PC-9 (cell line): ENCODE measurements around the gene NKAIN2. TPM values are rescaled to one million over a fixed set of nuclear protein-coding genes. Genes with fewer than 3 reads are reported as not detected.

Experiments
- BruUV-seq: library from RNA; stranded (reverse); fragments of 400-500 nt; replicated peaks from 2 replicates; lab custom pipeline; 2021; lab: Mats Ljungman, UMichigan
- CTCF ChIA-PET: fragments of 300-600 bp; sonication (Branson Sonifier 250); formaldehyde crosslinking; loops from one replicate; lab custom pipeline; 2022; ENCODE audit warnings: antibody characterized with exemption; lab: Charles Lee
- POLR2A ChIA-PET: fragments of 300-600 bp; sonication (Branson Sonifier 250); formaldehyde crosslinking; loops from one replicate; lab custom pipeline; 2022; ENCODE audit warnings: antibody characterized with exemption; ENCODE audit not compliant: unreplicated experiment; lab: Charles Lee
- DNase-seq, 2 experiments: peaks; one replicate each; pipeline versions ENCODE4 v3.0.0 to v3.0.0-alpha.2; 2015 to 2022; ENCODE audit warnings: mixed read lengths in 1 of 2
- H2AFZ ChIP-seq: fragments of 200-600 bp; sonication (generic); 2 replicates; pipeline ENCODE4 v1.8.1; 2017; ENCODE audit warnings: antibody characterized with exemption
- H3F3A ChIP-seq: fragments of 200-600 bp; sonication (generic); 2 replicates; pipeline ENCODE4 v1.8.1; 2017; ENCODE audit warnings: antibody characterized with exemption, mild to moderate bottlenecking, low read depth; ENCODE audit not compliant: insufficient read depth
- H3K27ac ChIP-seq: fragments of 200-600 bp; sonication (generic); 2 replicates; pipeline ENCODE4 v1.6.1; 2016; ENCODE audit warnings: mixed run types
- H3K27me3 ChIP-seq: fragments of 200-600 bp; sonication (generic); 2 replicates; pipeline ENCODE4 v1.6.1; 2016; ENCODE audit warnings: low read depth, mixed run types; ENCODE audit not compliant: insufficient read depth
- H3K36me3 ChIP-seq: fragments of 200-600 bp; sonication (generic); 2 replicates; pipeline ENCODE4 v1.6.1; 2016; ENCODE audit warnings: low read depth, mixed run types
- H3K4me1 ChIP-seq: fragments of 200-600 bp; sonication (generic); replicated peaks from 2 replicates; pipeline ENCODE4 v1.6.1; 2016; ENCODE audit warnings: mixed run types; ENCODE audit not compliant: insufficient read depth
- H3K4me2 ChIP-seq: fragments of 200-600 bp; sonication (generic); 2 replicates; pipeline ENCODE4 v1.6.1; 2017; ENCODE audit warnings: mixed run types
- H3K4me3 ChIP-seq: fragments of 200-600 bp; sonication (generic); 2 replicates; pipeline ENCODE4 v1.6.1; 2016; ENCODE audit warnings: mixed run types
- H3K79me2 ChIP-seq: fragments of 200-600 bp; sonication (generic); 2 replicates; pipeline ENCODE4 v1.6.1; 2017; ENCODE audit warnings: low read depth, mixed run types
- H3K9me2 ChIP-seq: fragments of 200-600 bp; sonication (generic); 2 replicates; pipeline ENCODE4 v1.8.1; 2017; ENCODE audit warnings: mild to moderate bottlenecking; ENCODE audit not compliant: insufficient read depth
- H3K9me3 ChIP-seq: fragments of 200-600 bp; sonication (generic); 2 replicates; pipeline ENCODE4 v1.8.1; 2016; ENCODE audit warnings: low read depth; ENCODE audit not compliant: insufficient read depth
- H4K20me1 ChIP-seq: fragments of 200-600 bp; sonication (generic); 2 replicates; pipeline ENCODE4 v1.8.1; 2017; ENCODE audit not compliant: insufficient read depth
- EZH2 ChIP-seq: fragments of 200-600 bp; sonication (generic); IDR thresholded peaks from 2 replicates; pipeline ENCODE4 v1.8.0; 2017; ENCODE audit warnings: antibody characterized with exemption, low read depth
- intact Hi-C: fragments of 100-400 bp; cut with micrococcal nuclease; formaldehyde crosslinking; loops from one replicate; pipeline ENCODE4 v1.10.0; 2022; ENCODE audit not compliant: unreplicated experiment
- total RNA-seq: library from RNA; stranded (reverse); gene quantifications from 2 replicates; pipeline ENCODE4 v1.2.3, GENCODE V29; 2021
- TF ChIP-seq, protein P1 (sequence below): fragments of 200-600 bp; sonication (generic); conservative IDR thresholded peaks from 2 replicates; pipeline ENCODE4 v1.6.1; 2017; ENCODE audit warnings: mixed run types, antibody characterized with exemption, mild to moderate bottlenecking, moderate library complexity

NKAIN2 gene
- total RNA-seq, 1 experiment from 2014 or later, result not detected

DNA sequence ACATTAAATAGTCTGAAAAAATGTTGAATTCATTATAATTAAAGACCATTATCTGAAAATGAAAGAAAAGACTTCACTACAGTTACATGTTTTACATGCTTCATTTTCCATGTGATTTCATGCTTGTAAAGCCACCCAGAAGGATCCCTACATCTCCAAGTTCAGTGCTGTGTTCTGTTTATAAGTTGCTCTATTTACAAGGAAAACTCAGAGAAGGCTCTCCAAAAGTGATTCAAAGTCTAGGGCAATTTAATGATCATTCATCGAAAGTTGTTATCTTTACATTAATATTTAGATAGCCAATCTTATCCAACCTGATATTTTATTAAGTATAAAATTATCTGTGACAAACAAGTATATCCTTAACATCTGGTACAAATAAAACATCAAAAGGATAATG is 663.7 kb downstream of the NKAIN2 start:
- no TSS peak for BruUV-seq
- Histone ChIP-seq H3K36me3 (no peaks in the 10 kb centered on the region), H3F3A (no peaks in the 10 kb centered on the region), H4K20me1 (no peaks in the 10 kb centered on the region), H3K27ac (no peak overlapping the region), H3K4me1 (no peaks in the 10 kb centered on the region), H2AFZ (no peak overlapping the region), H3K4me2 (no peak overlapping the region), H3K79me2 (no peaks in the 10 kb centered on the region), H3K27me3 (no peaks in the 10 kb centered on the region), H3K9me2 (no peaks in the 10 kb centered on the region), H3K9me3 (no peaks in the 10 kb centered on the region), H3K4me3 (no peak overlapping the region)
- intact Hi-C loops, result no loop called here
- POLR2A ChIA-PET, result no interaction called here
- CTCF ChIA-PET, result interaction anchor here (0.6 kb wide), 1 partner anchor 40 kb away, joined by 5 read pairs; no protein-coding TSS in a partner anchor
- no peak for TF ChIP-seq EZH2
- TF ChIP-seq, protein P1, sequence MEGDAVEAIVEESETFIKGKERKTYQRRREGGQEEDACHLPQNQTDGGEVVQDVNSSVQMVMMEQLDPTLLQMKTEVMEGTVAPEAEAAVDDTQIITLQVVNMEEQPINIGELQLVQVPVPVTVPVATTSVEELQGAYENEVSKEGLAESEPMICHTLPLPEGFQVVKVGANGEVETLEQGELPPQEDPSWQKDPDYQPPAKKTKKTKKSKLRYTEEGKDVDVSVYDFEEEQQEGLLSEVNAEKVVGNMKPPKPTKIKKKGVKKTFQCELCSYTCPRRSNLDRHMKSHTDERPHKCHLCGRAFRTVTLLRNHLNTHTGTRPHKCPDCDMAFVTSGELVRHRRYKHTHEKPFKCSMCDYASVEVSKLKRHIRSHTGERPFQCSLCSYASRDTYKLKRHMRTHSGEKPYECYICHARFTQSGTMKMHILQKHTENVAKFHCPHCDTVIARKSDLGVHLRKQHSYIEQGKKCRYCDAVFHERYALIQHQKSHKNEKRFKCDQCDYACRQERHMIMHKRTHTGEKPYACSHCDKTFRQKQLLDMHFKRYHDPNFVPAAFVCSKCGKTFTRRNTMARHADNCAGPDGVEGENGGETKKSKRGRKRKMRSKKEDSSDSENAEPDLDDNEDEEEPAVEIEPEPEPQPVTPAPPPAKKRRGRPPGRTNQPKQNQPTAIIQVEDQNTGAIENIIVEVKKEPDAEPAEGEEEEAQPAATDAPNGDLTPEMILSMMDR, result no peak
- no peak for DNase-seq

DNA sequence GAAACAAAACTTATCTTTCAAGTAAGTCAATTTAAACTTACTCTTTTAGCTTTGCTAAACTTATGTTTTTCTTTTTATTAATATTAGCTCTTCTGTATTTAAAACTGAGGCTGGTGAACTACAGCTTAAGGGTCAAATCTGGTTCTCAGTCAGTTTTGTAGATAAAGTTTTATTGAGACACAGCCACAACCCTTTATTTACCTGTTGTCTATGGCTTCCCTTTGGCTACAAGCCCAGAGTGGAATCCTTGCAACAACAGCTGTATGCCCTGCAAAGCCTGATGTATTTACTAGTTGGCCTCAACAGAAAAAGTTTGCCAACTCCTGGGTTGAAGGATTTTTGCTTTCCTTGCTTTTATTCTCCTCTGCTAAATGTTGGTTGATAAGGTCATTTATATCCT is 667.1 kb downstream of the NKAIN2 start:
- H4K20me1 ChIP-seq, result no peaks in the 10 kb centered on the region
- no peaks in the 10 kb centered on the region for H3K79me2 ChIP-seq
- H3F3A ChIP-seq, result no peaks in the 10 kb centered on the region
- no peaks in the 10 kb centered on the region for H3K27me3 ChIP-seq
- intact Hi-C loops, result no loop called here
- ChIA-PET POLR2A (no interaction called here), CTCF (no interaction called here)
- no peak overlapping the region for H3K4me2 ChIP-seq
- BruUV-seq, result no TSS peak
- no peak overlapping the region for H2AFZ ChIP-seq
- DNase-seq, result no peak
- H3K36me3 ChIP-seq, result no peaks in the 10 kb centered on the region
- H3K4me3 ChIP-seq, result no peak overlapping the region
- H3K9me2 ChIP-seq, result no peaks in the 10 kb centered on the region
- no peak overlapping the region for H3K27ac ChIP-seq
- TF ChIP-seq, protein P1, result no peak
- no peak for TF ChIP-seq EZH2
- no peaks in the 10 kb centered on the region for H3K4me1 ChIP-seq
- H3K9me3 ChIP-seq, result no peaks in the 10 kb centered on the region

DNA sequence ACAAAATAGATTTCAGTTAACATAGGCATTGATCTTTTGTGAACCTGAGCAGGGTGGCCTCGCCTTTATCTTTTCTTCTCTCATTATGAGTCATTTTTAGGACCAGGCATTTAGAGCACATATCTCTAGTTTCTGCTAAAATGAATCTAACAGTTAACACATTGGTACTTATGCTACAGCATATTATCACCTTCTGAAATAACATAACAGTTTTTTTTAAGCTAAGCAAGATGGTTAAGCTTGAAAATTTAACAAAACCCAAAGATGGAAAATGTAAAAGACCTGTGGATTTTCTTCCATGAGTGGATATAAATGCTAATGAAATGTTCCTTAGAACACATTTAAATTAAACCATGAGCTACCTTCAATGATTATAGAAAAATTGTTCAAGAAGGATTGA is 671.5 kb downstream of the NKAIN2 start:
- no peak overlapping the region for H3K4me3 ChIP-seq
- no peaks in the 10 kb centered on the region for H3K9me3 ChIP-seq
- H3K4me1 ChIP-seq, result no peaks in the 10 kb centered on the region
- no peaks in the 10 kb centered on the region for H4K20me1 ChIP-seq
- BruUV-seq, result no TSS peak
- intact Hi-C loops, result no loop called here
- no peak overlapping the region for H2AFZ ChIP-seq
- H3K4me2 ChIP-seq, result no peak overlapping the region
- no peak for DNase-seq
- POLR2A ChIA-PET, result interaction anchor here (0.5 kb wide), 1 partner anchor 20 kb away, joined by 3 read pairs; no protein-coding TSS in a partner anchor
- H3K79me2 ChIP-seq, result no peaks in the 10 kb centered on the region
- no peaks in the 10 kb centered on the region for H3F3A ChIP-seq
- no peak for TF ChIP-seq EZH2
- TF ChIP-seq, protein P1, result no peak
- H3K27ac ChIP-seq, result no peak overlapping the region
- H3K27me3 ChIP-seq, result no peaks in the 10 kb centered on the region
- no peaks in the 10 kb centered on the region for H3K36me3 ChIP-seq
- H3K9me2 ChIP-seq, result no peaks in the 10 kb centered on the region
- CTCF ChIA-PET, result no interaction called here
